Thoracic aorta (tissue), 2 donors: ENCODE results near the gene CPAMD8. TPM values are rescaled to one million over a fixed set of nuclear protein-coding genes. Genes with fewer than 3 reads are reported as not detected.
"Not testable (repeated sequence)": the region's sequence is repeated elsewhere in the genome, so short reads cannot be mapped to it uniquely, and the experiment has no call there.

Experiments used
- ATAC-seq: fragments of 150-250 bp; one replicate; pipeline ENCODE4 v1.8.0; 2017; ENCODE audit warnings: low read depth; ENCODE audit not compliant: insufficient number of reproducible peaks, low FRiP score
- DNase-seq: peaks from one replicate; pipeline ENCODE4 v3.0.0-alpha.2; 2020; ENCODE audit warnings: low spot score
- H3K27ac ChIP-seq, 2 donors: fragments of 200-600 bp; sonication (generic); 1 replicate in 1 of 2; 2 replicates in 1 of 2; pipeline ENCODE4 v1.5.1; 2016; ENCODE audit warnings: mild to moderate bottlenecking in 2 of 2, moderate library complexity in 2 of 2
- H3K27me3 ChIP-seq: fragments of 200-600 bp; sonication (generic); replicated peaks from 2 replicates; pipeline ENCODE4 v1.6.0; 2016; ENCODE audit warnings: mild to moderate bottlenecking; ENCODE audit not compliant: insufficient read depth
- H3K36me3 ChIP-seq: fragments of 200-600 bp; sonication (generic); one replicate; pipeline ENCODE4 v1.5.1; 2016
- H3K4me1 ChIP-seq, 2 donors: fragments of 200-600 bp; sonication (generic); 1 replicate in 1 of 2; 2 replicates in 1 of 2; pipeline versions ENCODE4 v1.5.1 to v1.6.0; 2016; ENCODE audit warnings: low read depth in 2 of 2, mild to moderate bottlenecking in 1 of 2; ENCODE audit not compliant: control insufficient read depth in 1 of 2
- H3K4me3 ChIP-seq: fragments of 200-600 bp; sonication (generic); 2 replicates; pipeline ENCODE4 v1.5.1; 2016; ENCODE audit warnings: mild to moderate bottlenecking
- H3K9me3 ChIP-seq: fragments of 200-600 bp; sonication (generic); 2 replicates; pipeline ENCODE4 v1.5.1; 2016
- total RNA-seq, 2 donors: library from RNA; depleted of rRNA; stranded (reverse); fragments of >200 nt; gene quantifications; one replicate each; pipeline versions ENCODE4 v1.1.0 to v1.2.3, GENCODE V29; 2016
- TF ChIP-seq, protein P1 (sequence below): fragments of 200-600 bp; sonication (generic); IDR thresholded peaks from one replicate; pipeline ENCODE4 v1.5.1; 2019; ENCODE audit warnings: antibody characterized with exemption

CPAMD8 gene
- total RNA-seq, 2 donors from 2014 or later = 27.3 to 36.4 TPM

DNA sequence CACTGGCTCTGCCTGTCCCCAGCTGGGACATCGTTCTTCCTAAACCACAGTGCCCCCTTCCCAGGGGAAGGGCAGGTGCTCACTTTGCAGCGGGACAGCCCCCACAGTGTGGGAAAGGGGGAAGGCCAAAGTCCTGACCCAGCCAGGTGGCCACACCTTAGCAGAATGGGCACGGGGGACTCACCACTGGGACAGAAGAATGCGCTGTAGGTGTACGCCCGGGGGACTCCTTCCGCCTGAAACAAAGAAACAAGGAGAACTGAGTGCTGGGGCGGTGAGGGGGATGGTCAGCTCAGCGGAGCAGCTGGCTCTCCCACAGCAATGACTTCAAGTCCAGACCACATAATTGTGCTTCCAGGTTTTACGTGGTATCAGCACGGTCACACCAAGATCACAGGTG, 88.4 kb downstream of the CPAMD8 start:
- Histone ChIP-seq H3K27ac (no peak overlapping the region), H3K27me3 (no peaks in the 10 kb centered on the region), H3K4me1 (no peaks in the 10 kb centered on the region), H3K4me3 (no peak overlapping the region), H3K9me3 (peaks cover 9% of the 10 kb centered on the region), H3K36me3 (no peaks in the 10 kb centered on the region)
- ATAC-seq (no peak), DNase-seq (no peak)
- TF ChIP-seq, protein P1, sequence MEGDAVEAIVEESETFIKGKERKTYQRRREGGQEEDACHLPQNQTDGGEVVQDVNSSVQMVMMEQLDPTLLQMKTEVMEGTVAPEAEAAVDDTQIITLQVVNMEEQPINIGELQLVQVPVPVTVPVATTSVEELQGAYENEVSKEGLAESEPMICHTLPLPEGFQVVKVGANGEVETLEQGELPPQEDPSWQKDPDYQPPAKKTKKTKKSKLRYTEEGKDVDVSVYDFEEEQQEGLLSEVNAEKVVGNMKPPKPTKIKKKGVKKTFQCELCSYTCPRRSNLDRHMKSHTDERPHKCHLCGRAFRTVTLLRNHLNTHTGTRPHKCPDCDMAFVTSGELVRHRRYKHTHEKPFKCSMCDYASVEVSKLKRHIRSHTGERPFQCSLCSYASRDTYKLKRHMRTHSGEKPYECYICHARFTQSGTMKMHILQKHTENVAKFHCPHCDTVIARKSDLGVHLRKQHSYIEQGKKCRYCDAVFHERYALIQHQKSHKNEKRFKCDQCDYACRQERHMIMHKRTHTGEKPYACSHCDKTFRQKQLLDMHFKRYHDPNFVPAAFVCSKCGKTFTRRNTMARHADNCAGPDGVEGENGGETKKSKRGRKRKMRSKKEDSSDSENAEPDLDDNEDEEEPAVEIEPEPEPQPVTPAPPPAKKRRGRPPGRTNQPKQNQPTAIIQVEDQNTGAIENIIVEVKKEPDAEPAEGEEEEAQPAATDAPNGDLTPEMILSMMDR = no peak

DNA sequence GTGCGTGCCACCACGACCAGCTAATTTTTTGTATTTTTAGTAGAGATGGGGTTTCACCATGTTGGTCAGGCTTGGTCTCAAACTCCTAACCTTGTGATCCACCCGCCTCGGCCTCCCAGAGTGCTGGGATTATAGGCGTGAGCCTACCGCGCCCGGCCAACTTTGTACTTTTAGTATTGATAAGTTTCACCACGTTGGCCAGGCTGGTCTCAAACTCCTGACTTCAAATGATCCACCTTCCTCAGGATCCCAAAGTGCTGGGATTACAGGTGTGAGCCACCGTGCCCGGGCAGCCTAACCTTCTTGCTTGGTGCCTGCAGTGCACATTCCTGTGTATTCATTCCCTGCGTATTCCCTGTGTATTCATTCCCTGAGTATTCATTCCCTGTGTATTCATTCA, 88.8 kb downstream of the CPAMD8 start:
- not testable (repeated sequence) for H3K9me3 ChIP-seq, H3K36me3 ChIP-seq, H3K27ac ChIP-seq, ATAC-seq, H3K4me3 ChIP-seq, DNase-seq, H3K4me1 ChIP-seq, H3K27me3 ChIP-seq

DNA sequence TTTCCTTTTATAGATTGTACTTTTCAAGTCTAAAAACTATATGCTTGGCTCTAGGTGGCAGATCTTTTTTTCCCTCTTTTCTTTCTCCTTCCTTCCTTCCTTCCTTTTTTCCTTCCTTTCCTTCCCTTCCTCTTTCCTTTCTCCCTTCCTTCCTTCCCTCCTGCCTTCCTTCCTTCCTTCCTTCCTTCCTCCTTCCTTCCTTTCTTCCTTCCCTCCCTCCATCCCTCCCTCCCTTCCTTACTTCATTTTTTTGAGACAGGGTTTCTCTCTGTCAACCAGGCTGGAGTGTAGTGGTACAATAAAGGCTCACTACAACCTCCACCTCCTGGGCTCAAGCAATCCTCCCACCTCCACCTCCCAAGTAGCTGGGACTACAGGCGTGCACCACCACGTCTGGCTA, 89.7 kb downstream of the CPAMD8 start:
- H3K27ac ChIP-seq = no peak overlapping the region
- peaks cover 9% of the 10 kb centered on the region for H3K9me3 ChIP-seq
- no peak for ATAC-seq
- DNase-seq = no peak
- no peaks in the 10 kb centered on the region for H3K27me3 ChIP-seq
- TF ChIP-seq, protein P1 = no peak
- no peaks in the 10 kb centered on the region for H3K36me3 ChIP-seq
- no peaks in the 10 kb centered on the region for H3K4me1 ChIP-seq
- no peak overlapping the region for H3K4me3 ChIP-seq

DNA sequence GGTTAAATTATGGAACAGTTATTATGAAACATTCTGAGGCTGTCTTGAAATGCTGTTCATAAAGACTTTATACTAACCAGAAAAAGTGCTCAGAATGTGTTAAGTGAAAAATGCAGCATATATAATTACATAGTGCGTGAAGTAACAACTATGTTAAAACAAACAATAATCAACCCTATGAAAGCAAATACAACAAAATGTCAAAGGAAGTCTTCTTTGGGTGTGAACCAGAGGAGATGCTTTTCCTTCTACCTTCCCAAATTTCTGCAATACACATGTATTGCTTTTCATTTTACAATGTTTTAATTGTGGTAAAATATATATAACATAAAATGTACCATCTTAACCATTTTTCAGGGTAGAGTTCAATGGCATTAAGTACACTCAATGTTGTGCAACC, 92.1 kb downstream of the CPAMD8 start:
- Histone ChIP-seq H3K27ac (no peak overlapping the region), H3K4me3 (no peak overlapping the region), H3K9me3 (peaks cover 9% of the 10 kb centered on the region), H3K4me1 (no peaks in the 10 kb centered on the region), H3K27me3 (no peaks in the 10 kb centered on the region), H3K36me3 (no peaks in the 10 kb centered on the region)
- ATAC-seq = no peak
- no peak for DNase-seq
- TF ChIP-seq, protein P1 = no peak

DNA sequence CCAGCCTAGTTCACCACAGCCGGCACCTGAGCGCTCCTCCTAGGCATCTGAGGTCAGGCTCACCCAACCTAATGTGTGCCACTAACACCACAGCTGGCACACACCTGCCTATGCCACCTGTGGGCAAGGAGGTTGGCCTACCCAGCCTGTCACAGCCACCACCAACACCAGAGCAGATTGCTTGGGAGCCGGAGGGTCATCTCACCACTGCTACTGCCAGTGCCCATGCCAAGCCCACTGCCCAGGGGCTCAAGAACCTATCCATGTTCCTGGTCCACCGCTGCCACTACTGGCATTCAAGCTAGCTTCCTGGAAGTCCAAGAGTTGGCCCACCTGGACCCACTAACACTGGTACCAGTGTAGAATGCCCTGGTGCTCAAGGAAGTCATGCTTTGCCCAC, 95.3 kb downstream of the CPAMD8 start:
- no peaks in the 10 kb centered on the region for H3K4me1 ChIP-seq
- TF ChIP-seq, protein P1 = no peak

DNA sequence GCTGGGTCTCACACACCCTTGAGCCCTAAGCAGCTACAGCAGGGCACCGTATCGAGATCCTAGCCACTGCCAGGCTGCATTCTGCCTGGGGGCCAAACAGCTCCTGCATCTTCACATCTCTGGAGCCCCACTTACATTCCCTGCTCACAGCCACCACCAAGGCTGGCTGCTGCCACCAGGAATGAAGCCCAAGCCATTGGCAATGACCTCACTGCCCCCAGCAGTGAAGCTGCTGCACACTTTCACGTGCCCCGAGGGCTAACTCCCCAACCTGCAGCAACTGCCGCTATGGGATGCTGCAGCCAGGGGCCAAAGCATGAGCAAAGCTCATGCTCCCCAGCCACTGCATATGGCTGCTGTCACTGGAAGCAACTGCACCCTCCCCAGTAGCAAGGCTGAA, 95.9 kb downstream of the CPAMD8 start:
- Histone ChIP-seq H3K36me3 (no peaks in the 10 kb centered on the region), H3K27me3 (no peaks in the 10 kb centered on the region), H3K27ac (no peak overlapping the region), H3K9me3 (peaks cover 10% of the 10 kb centered on the region), H3K4me1 (no peaks in the 10 kb centered on the region), H3K4me3 (no peak overlapping the region)
- DNase-seq = no peak
- ATAC-seq = no peak
- TF ChIP-seq, protein P1 = no peak

More for the DNA sequence above, 95.3 kb downstream of the CPAMD8 start:
- H3K4me3 ChIP-seq = no peak overlapping the region
- no peak for DNase-seq
- H3K36me3 ChIP-seq = no peaks in the 10 kb centered on the region
- H3K27me3 ChIP-seq = no peaks in the 10 kb centered on the region
- ATAC-seq = no peak
- no peak overlapping the region for H3K27ac ChIP-seq
- H3K9me3 ChIP-seq = peaks cover 9% of the 10 kb centered on the region
